SU-DHL-6 (cell line): ENCODE data around the gene DOC2A.

Experiments used
- H2AFZ ChIP-seq: fragments of 200-600 bp; sonication (generic); 2 replicates; pipeline ENCODE4 v1.6.1; 2014; ENCODE audit warnings: low read depth, mild to moderate bottlenecking, moderate library complexity, mixed read lengths, antibody characterized with exemption, low read length; ENCODE audit not compliant: severe bottlenecking
- H3F3A ChIP-seq: fragments of 200-600 bp; shearing (Covaris generic); 2 replicates; pipeline ENCODE4 v1.6.0; 2016; ENCODE audit warnings: antibody characterized with exemption, mild to moderate bottlenecking; ENCODE audit not compliant: insufficient read depth
- H3K27ac ChIP-seq: fragments of 200-600 bp; sonication (generic); 2 replicates; pipeline ENCODE4 v1.5.1; 2016; ENCODE audit warnings: low read depth, mild to moderate bottlenecking, low read length, moderate library complexity, mixed read lengths
- H3K27me3 ChIP-seq: fragments of 200-600 bp; sonication (generic), shearing (Covaris generic); 2 replicates; pipeline ENCODE4 v1.6.0; 2014; ENCODE audit warnings: mild to moderate bottlenecking, low read length
- H3K36me3 ChIP-seq: fragments of 200-600 bp; sonication (generic); 2 replicates; pipeline ENCODE4 v1.6.1; 2014; ENCODE audit warnings: mild to moderate bottlenecking, low read length, mixed read lengths
- H3K4me2 ChIP-seq: fragments of 300-600, 200-600 bp; shearing (Covaris generic), sonication (generic); 2 replicates; pipeline ENCODE4 v1.6.0; 2014; ENCODE audit warnings: low read length, low read depth, mild to moderate bottlenecking; ENCODE audit not compliant: poor library complexity, severe bottlenecking
- H3K4me3 ChIP-seq: fragments of 200-600 bp; sonication (generic); 2 replicates; pipeline ENCODE4 v1.5.1; 2014; ENCODE audit warnings: antibody characterized with exemption, low read length, mild to moderate bottlenecking, mixed read lengths; ENCODE audit not compliant: insufficient read depth, poor library complexity, severe bottlenecking
- H3K79me2 ChIP-seq: fragments of 200-600 bp; sonication (generic); 2 replicates; pipeline ENCODE4 v1.6.1; 2014; ENCODE audit warnings: mild to moderate bottlenecking, low read length, moderate library complexity; ENCODE audit not compliant: insufficient read depth
- H3K9ac ChIP-seq: fragments of 200-600 bp; sonication (generic); 2 replicates; pipeline ENCODE4 v1.7.0; 2014; ENCODE audit warnings: mild to moderate bottlenecking, low read length
- H3K9me2 ChIP-seq: fragments of 200-600 bp; sonication (generic); replicated peaks from 2 replicates; pipeline ENCODE4 v1.6.1; 2014; ENCODE audit warnings: low read length; ENCODE audit not compliant: insufficient read depth
- H3K9me3 ChIP-seq: fragments of 200-600 bp; sonication (generic); 2 replicates; pipeline ENCODE4 v1.6.1; 2014; ENCODE audit warnings: low read length, mixed read lengths; ENCODE audit not compliant: insufficient read depth
- H4K20me1 ChIP-seq: fragments of 200-600 bp; sonication (generic); 2 replicates; pipeline ENCODE4 v1.6.1; 2014; ENCODE audit warnings: low read depth, mild to moderate bottlenecking, antibody characterized with exemption, low read length, moderate library complexity, mixed read lengths
- CTCF ChIP-seq: fragments of 200-600 bp; sonication (generic); IDR thresholded peaks from one replicate; pipeline ENCODE4 v1.5.1; 2017; ENCODE audit warnings: antibody characterized with exemption, mild to moderate bottlenecking, low read length, moderate library complexity; ENCODE audit not compliant: insufficient read depth, poor library complexity, severe bottlenecking
- EZH2phosphoT487 ChIP-seq: fragments of 200-600 bp; sonication (generic), shearing (Covaris generic); conservative IDR thresholded peaks from 2 replicates; pipeline ENCODE4 v1.6.1; 2018; ENCODE audit warnings: mild to moderate bottlenecking, antibody characterized with exemption, low read length, moderate library complexity, mixed read lengths

Gene DOC2A

GRCh38 chr16:29972992-29973383 lies 37.8 kb downstream of the DOC2A start:
- no peaks in the 10 kb centered on the region for H3K9me2 ChIP-seq
- H3K4me2 ChIP-seq, result no peak overlapping the region
- H3K9me3 ChIP-seq, result no peaks in the 10 kb centered on the region
- H3K27ac ChIP-seq, result peak overlapping the region; percentile 12; the same call in 1 of the 2 replicates
- H3K36me3 ChIP-seq, result no peaks in the 10 kb centered on the region
- TF ChIP-seq EZH2phosphoT487 (no peak), CTCF (no peak)
- no peak overlapping the region for H2AFZ ChIP-seq
- no peaks in the 10 kb centered on the region for H4K20me1 ChIP-seq
- peaks cover 16% of the 10 kb centered on the region for H3F3A ChIP-seq
- H3K79me2 ChIP-seq, result peaks cover 37% of the 10 kb centered on the region
- no peak overlapping the region for H3K4me3 ChIP-seq
- no peak overlapping the region for H3K9ac ChIP-seq
- no peaks in the 10 kb centered on the region for H3K27me3 ChIP-seq

DNA sequence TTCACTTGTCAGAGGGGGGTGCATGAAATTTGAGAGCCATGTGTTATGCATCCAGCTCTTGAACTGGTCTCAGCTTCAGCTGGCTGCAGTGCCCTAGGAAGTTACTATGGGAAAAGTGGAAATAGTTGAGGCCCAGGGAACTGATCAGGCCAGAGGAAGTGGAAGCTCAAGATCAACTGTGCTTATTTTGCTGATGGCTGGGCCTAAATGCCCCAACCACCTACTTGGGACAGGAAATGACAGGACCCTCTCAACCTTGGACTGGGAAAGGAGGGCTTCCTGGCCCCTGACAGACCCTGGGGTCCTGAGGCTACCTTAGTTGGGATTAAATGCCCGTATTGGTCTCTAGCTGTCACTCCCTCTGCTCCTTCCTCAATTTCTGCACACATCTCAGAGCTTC lies 38.3 kb downstream of the DOC2A start:
- H3K27ac ChIP-seq, result peak overlapping the region; percentile 12; the same call in 1 of the 2 replicates
- TF ChIP-seq CTCF (no peak), EZH2phosphoT487 (no peak)
- H4K20me1 ChIP-seq, result no peaks in the 10 kb centered on the region
- no peak overlapping the region for H3K4me3 ChIP-seq
- H2AFZ ChIP-seq, result no peak overlapping the region
- peaks cover 36% of the 10 kb centered on the region for H3K79me2 ChIP-seq
- no peaks in the 10 kb centered on the region for H3K36me3 ChIP-seq
- no peaks in the 10 kb centered on the region for H3K27me3 ChIP-seq
- no peaks in the 10 kb centered on the region for H3K9me2 ChIP-seq
- no peaks in the 10 kb centered on the region for H3K9me3 ChIP-seq
- H3F3A ChIP-seq, result peaks cover 16% of the 10 kb centered on the region
- no peak overlapping the region for H3K4me2 ChIP-seq
- no peak overlapping the region for H3K9ac ChIP-seq

GRCh38 chr16:29971304-29971703 lies 39.5 kb downstream of the DOC2A start:
- TF ChIP-seq CTCF (no peak), EZH2phosphoT487 (no peak)
- H3K9ac ChIP-seq, result no peak overlapping the region
- no peaks in the 10 kb centered on the region for H3K27me3 ChIP-seq
- H3K9me2 ChIP-seq, result no peaks in the 10 kb centered on the region
- no peak overlapping the region for H3K27ac ChIP-seq
- no peaks in the 10 kb centered on the region for H4K20me1 ChIP-seq
- no peaks in the 10 kb centered on the region for H3K9me3 ChIP-seq
- no peak overlapping the region for H3K4me2 ChIP-seq
- no peaks in the 10 kb centered on the region for H3K36me3 ChIP-seq
- H3K79me2 ChIP-seq, result peaks cover 25% of the 10 kb centered on the region
- no peak overlapping the region for H2AFZ ChIP-seq
- peaks cover 16% of the 10 kb centered on the region for H3F3A ChIP-seq
- H3K4me3 ChIP-seq, result no peak overlapping the region
